Measurements from ENCODE around the gene COL15A1.

The COL15A1 gene

DNA sequence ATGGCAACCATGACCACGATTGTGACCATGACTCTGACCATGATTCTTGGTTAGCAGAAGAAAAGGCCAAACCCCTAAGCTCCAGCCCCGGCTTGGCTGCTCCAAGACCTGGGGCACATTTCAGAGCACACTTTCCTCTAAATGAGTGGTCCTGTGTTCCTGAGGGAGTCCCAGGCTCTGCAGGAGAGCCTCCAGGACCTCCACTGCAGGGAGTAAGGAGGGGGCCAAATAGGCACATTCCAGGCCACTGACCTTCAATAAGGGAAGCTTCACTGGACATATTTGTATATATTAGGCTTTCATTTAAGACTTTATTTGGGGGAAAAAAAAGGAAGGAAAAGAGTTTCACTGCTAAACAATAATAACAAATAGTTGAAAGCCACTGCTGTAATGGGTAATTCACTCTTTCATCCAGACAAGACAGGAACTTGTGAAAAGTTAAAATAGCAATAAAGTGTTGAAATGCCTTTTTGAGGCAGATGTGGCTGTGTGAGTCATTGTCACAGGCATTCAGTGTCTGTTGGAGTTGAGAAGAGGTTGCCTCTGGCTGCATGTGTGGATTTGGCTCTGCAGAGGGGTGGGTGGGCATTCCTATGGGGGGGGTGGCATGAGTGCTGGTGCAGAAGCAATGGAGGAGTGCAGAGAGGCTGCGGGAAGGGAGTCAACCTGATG lies 97.3 kb downstream of the COL15A1 start:
- DNase-seq = peak; percentile 95

DNA sequence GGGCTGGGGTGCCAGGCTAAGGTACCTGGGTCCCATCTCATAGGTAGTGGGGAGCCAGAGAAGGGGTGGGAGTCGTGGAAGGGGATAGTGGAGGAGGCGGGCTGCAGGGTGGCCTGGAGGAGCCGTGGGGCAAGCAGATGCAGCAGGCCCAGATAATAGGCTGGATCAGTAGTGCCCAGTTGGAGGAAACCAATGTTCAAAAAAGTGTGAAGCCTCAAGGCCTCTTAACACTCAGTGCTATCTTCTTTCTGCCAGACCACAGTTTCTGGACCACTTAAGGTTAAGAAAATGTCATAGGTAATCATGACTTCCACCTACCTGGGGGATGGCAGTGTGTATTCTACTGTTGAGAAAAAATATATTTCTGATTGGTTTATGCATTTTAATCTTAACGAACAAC lies 97.9 kb downstream of the COL15A1 start:
- DNase-seq = no peak

DNA sequence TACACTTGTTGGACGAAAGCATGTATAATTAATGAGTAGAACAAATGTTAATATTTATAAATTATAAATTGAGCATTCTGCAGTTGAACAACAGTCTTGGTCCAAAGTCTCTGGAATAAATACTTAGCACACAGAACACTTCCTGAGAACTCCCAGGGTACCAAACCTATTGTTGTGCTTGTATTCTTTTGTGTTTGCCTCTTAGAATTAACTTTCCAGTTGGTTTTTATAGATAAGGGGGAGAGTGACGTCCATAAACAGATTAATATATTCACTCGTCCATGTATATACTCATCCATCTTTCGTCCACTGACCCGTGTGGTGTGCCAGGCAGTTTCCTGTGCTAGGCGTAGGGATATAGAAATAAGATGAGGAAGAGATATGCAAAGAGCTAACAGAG lies 98.9 kb downstream of the COL15A1 start:
- DNase-seq = no peak

DNA sequence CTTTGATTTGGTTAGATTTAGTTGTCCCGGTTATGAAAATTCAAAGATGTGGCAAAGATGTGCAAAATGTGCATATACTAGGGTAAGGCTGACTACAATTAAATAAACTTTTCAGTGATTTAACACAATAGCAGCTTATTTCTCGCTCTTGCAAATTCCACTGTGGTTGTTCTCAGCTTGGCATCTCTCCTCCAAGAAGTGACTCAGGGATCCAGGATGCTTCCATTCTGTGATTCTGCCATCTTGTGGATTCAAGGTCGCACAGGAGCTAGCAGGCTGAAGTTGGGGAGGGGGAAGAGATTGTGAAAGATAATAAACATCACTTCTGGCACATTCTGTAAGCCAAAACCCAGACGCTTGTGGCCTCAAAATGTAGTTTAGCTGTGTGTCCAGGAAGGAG lies 101.1 kb downstream of the COL15A1 start:
- DNase-seq = peak; percentile 52

DNA sequence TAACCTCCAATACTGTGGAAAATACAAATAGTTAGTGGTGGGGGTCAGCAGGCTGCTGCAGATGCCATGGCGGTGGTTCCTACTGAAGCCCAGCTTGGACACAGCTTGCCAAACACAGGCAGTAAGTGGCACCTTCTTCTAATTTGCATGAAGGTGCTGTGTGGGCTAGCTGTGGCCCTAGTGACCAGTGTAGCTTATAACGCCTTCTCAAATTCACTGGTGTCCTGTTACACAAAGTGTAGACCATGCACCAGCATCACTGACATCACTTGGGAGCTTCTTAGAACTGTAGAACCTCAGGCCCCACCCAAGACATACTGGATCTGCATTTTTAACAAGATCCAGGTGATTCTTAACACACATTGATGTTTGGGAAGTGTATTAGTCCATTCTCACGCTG lies 102.4 kb downstream of the COL15A1 start:
- no peak for DNase-seq

DNA sequence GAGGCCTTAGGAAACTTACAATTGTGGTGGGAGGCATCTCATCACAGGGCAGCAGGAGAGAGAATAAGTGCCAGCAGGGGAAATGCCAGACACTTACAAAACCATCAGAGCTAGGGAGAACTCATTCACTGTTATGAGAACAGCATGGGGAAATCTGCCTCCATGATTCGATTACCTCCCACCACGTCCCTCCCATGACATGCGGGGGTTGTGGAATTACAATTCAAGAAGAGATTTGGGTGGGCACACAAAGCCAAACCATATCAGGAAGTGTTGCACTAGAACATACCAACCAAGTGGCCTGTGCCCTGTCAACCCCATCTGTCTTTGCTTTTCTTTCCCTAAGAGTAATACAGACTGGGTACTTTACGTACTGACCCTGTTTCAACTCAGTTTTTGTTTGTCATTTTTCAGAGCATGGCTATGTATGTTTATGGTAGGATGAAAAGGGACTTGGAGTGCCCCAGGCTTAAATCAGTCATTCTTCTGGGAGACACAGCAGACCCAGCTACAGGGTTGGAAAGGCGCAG lies 102.9 kb downstream of the COL15A1 start:
- no peak for DNase-seq

DNA sequence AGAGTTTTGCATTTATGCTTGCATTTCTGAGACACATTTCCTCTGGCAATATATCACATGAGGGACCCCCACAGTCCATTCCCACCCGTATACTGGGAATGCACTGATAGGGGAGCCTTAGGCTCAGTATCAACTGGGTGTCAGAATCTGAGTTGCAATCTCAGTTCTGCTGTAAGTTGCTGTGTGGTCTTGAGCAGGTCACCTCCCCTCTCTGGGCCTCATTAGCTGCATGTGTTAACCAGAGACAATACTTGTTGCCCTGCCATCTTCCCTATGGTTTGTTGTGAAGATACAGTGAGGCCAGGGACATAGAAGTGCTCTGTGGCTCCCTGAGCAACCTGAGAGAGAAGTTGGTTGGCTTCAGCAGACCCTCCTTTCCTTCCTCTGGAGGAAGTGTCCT lies 105.5 kb downstream of the COL15A1 start:
- no peak for DNase-seq

DNA sequence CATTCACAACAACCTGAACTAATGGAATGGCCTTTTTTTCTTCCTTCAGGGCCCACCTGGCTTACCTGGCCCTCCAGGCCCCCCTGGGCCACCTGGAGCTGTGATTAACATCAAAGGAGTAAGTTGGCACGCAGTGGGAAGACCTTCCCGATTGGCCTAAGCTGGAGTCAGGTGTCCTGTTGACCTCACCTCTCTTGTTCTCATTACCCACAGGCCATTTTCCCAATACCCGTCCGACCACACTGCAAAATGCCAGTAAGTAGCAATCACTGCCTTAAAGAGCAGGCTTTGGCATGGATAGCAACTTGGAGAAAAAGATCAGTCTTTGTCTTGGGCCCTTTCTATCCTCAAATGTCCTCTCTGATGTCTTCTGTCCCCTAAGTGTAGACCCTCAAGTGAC lies 105.9 kb downstream of the COL15A1 start:
- DNase-seq = no peak

DNA sequence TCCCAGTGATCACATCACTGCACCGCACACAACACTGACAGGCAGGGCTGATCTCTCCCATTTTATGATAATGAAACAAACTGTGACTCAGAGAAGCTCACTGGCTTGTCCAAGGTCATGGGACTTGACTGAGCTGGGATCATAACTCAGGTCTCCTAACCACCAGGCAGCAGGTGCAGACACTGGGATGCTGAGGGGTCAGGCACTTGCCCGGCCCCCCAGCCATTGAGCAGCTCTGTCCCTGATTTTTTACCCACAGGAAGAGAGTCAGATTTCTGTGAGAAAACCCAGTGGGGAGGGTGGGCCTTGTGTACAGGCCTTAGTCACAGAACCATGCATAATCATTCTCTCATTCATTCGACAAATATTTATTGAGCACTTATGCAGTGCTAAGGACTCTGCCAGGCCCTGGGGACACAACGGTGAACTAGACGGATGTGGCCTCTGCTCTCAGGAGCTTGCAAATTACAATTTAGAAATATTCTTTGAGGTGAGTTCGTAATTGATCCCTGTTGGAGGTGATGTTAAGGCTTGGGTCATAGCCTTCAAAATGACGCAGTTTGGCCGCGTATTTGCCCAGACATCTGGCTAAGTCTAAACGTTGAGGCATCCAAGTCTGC lies 106.7 kb downstream of the COL15A1 start:
- peak; percentile 52 for DNase-seq

DNA sequence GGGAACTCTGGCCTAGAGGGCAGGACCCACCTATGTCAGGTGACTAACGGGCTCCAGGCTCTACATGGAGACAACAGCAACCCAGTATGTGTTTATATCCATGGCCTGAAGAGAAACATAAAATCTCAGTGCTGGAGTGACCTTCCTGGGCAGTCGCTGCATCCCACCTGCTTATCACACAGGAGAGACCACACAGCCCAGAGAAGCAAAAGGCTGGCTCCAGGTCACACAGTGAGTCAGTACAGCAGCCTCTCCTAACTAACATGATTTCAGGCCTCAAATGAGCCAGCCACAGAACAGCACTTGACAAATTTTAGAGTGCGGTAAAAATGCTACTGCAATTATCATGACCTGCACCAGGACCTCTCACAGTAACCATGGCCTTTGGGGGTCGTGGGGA lies 107.2 kb downstream of the COL15A1 start:
- no peak for DNase-seq

DNA sequence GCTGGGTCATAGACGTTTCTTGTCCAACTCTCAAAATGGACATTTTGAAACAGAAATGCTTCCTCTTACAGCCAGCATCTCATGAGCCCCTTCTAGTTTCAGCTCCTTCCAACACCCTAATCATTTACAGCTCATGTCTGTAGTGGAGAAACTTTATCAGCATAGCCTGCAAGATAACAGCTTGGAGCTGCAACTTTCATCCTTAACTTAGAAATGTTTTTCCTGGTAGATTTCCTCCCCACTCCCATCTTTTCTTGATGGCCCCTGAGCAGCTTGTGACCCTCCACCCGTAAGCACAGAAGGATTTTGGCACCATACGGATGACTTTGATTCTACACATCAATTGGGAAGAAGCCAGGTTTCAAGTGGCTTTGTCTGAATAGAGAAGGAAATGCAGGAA lies 107.7 kb downstream of the COL15A1 start:
- DNase-seq = no peak

DNA sequence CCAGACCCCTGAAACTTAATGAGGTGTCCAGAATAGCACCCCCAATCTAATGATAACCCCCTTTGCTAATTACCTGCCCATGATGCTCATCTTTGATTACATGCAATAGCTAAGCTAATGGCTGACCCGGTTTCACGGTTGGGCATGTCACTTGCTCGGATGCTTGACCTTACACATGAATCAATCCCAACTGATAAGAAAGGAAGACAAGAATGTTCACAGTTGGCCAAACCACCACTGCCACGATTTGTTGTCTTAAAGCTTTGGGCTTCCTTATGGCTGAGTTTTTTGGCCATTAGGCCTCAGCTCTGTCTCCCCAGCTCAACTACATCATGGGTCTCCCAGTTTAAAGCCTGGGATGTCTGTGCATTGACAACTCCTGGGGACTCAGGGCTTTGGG lies 108.1 kb downstream of the COL15A1 start:
- DNase-seq = no peak

DNA sequence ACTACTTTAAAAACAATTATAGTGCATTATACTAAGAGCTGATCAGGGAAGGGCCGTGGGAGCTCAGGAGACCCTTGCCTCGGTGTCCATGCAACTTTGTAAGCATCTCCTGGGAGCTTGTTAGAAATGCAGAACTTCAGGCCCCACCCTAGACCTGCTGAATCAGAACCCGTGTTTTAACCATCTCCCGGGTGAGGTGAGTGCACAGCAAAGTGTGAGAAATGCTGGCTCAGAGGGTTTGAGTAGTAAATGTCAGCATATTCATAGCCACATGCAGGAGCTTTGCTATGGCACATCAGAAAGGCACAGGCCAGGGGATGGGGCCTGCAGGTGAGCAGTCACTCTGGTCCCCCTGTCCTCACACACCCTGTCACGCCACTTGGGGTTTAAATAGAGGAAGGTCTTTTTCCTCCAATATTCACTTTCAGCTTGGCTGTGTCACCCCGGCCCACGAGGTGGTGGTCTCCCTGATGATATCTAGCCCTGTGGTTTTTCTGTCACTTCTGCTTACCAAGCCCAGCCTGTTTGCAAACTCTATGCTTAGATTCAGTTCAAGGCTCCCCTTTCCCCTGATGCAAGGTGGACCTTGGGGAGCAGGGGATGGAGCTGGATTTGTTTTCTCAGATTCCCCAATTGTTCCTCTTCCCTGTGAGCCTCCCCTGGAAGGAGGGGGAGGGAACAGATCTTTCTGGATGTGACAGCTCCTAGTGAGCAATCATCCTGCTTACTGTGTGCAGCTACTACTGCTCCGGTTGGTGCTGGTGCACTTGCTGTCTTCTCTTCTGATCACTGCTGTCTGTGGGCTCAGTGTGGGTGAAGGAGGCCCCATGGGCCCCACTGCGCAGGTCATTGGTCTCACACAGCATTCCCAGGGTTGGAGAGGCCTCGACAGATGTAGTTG lies 109.4 kb downstream of the COL15A1 start:
- DNase-seq = no peak

DNA sequence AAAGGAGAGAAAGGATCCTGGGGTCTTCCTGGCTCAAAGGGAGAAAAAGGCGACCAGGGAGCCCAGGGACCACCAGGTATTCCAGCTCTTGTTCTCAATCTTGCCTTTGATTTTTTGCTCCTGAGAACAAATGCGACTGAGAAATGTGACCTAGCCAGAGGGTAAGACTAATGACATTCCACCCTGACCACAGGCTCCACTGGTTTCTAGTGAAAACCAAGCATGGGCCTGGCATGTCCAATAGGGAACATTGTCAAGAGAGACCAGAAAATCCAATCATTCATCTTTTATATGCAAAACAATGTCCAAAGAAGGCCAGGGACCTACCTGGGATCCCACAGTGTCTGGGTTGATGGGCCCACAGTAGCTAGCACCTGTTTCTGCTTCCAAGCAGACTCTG lies 110.9 kb downstream of the COL15A1 start:
- DNase-seq = peak; percentile 52

DNA sequence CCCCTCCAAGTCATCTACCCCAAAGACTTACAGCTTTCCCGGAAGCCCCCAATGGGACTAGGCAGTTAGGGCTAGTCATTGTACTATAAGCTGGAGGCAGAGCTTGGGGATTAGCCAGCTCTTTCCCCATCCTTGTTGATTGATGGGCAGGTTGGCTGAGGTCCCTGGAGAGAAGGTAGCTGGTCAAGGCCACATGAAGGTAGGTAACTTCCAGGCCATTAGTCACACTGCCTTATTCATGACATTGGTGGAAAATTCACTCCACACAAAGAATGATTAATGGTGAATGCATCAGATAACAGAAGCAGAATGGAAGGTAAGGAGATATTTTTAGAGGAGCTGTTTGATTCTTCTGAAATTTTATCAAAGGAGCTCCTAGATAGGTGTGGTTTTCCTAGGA lies 111.7 kb downstream of the COL15A1 start:
- DNase-seq = peak; percentile 65

DNA sequence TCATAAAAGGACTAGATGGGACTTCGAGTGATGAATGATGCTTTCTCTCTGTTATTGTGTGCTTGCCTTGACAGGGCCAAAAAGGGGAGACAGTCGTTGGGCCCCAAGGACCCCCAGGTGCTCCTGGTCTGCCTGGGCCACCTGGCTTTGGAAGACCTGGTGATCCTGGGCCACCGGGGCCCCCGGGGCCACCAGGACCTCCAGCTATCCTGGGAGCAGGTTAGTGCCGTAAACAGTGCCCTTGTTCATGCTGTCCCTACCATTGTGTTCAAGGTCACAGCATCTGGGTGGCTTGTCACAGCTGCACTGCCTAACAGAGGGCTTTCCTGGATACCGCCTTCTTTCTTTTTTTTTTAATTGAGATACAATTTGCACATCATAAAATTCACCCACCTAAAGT lies 112.5 kb downstream of the COL15A1 start:
- no peak for DNase-seq

DNA sequence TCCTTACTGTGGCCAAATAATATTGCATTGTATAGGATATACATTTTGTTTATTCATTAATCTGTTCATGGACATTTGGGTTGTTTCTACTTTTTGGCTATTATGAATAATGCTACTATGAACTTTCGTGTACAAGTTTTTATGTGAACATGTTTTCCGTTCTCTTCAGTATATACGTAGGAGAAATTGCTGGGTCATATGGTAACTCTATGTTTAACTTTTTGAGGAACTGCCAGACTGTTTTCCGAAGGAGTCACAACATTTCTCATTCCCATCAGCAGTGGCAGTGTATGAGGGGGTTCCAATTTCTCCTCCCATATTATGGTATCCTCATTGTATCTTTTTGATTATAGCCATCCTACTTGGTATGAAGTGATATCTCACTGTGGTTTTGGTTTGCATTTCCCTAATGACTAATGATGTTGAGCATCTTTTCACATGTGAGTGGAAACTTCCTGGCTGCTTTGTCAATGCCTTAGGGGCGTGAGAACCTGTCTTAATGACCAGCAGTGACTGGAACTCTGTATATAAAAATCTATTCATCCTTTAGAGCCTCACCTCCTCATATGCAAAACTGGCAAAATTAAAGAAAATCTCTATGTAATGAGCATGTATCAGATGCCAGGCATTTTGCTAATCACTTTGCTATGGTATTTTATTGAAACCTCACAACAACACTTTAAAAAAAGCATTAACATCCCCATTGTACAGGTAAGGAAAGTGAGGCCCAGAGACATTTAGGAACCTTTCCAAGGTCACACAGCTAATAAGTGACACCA lies 113.4 kb downstream of the COL15A1 start:
- peak; percentile 96 for DNase-seq

DNA sequence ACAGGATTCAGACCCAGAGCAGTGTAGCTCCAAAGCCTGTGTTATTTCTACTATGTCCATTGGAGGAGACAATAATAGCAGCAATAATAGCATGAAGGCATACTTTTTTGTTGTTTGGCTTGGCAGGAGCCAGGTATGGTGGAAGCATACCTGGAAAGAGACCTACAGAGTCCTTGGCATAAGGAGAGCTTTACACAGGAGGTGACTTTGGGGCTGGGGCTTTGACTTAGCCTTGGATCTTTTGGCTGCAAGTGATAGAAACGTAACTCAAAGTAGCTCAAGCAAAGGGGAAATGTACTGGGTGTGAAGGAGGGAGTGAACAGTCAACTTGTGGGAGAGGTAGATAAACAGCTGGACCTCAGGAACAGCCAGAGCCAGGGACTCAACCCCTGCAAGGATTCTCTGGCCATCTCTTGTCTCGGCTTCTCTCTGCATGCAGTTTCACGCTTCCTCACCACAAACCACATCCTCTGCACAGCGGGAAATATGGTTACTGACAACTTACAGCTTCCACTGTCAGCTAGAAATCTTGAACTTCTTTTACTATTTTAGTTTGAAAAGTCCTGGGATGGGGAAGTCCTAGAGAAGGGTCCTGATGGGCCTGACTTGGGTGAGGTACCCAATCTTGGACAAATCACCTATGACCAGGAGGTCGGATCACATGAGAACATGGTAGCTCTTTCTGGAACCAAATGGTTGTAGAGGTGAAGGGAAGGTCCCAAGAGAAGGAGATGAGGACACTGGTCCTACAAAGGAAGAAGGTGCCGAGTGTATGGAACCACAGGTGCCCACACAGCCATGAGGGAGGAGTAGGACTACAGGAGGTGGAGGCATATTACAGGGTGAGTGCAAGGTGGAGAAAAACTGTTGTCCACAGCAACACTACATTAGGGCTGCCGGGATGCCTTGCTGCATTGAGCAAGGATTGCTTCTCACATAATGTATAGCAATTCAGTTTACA lies 114.2 kb downstream of the COL15A1 start:
- peak; percentile 92 for DNase-seq

DNA sequence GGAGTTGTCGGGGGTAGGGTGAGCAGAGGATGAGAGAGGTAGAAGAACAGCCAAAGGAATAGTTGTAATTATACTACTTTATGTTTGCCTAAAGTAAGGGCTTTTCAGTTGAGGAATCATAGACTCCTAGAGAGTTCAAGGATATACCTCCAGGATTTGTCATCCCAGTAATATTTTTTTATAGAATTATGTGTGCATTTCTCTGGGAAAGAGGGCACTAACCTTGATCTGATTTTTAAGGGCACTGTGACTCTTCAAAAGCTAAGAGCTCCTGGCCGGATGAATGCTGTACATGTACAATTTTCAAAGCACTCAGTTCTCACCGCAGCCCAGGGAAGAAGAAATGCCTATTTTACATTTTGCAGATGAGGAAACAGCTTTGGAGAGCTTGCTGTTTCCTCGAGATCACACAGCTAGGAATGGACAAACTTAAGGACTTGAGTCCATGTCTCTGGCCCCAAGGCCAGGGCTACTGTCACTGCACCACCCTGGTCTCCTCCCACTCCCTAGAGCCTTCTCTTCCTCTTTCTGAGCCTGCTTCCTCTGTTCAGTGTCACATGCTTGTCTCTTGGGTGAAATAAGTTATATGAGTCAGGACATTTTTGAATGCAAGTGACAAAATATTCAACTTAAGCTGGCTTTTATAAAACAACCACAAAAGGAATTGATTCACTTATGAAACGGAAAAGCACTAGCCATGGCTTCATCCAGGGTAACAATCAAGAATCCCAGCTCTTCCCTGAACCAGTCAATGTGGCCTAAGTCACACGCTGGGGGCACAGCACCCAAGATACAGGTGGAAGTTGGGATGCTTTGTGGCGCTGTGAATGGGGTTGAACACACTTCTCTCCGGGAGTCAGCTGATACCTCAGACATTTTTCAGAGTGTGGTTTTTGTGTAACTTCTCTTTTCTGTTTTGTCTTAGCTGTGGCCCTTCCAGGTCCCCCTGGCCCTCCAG lies 115.5 kb downstream of the COL15A1 start:
- DNase-seq = peak; percentile 66

DNA sequence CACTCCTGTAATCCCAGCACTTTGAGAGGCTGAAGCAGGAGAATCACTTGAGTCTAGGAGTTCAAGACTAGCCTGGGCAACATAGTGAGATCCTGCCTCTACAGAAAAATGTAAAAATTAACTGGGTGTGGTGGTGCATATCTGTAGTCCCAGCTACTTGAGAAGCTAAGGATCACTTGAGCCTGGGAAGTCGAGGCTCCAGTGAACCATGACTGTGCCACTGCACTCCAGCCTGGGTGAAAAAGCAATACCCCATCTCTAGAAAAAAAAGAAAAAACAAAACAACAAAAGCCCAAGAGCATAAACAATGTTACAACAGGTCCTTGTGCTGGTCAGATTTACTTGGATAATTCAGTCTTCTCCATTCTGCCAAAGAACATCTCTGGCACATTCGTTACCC lies 116.9 kb downstream of the COL15A1 start:
- DNase-seq = no peak

Measured in fibroblast of skin of right biceps (primary cell).